IPS-18a (cell line): ENCODE results near the gene CBLC.

ENCODE experiments used
- H3K27ac ChIP-seq: one replicate; pipeline ENCODE4 v1.5.1; 2013; ENCODE audit warnings: low read length
- H3K27me3 ChIP-seq: one replicate; pipeline ENCODE4 v1.6.1; 2013; ENCODE audit warnings: mild to moderate bottlenecking, low read length; ENCODE audit not compliant: control insufficient read depth, insufficient read depth
- H3K36me3 ChIP-seq: one replicate; pipeline ENCODE4 v1.6.1; 2013; ENCODE audit warnings: low read depth, low read length; ENCODE audit not compliant: control insufficient read depth
- H3K4me1 ChIP-seq: one replicate; pipeline ENCODE4 v1.6.1; 2013; ENCODE audit warnings: low read depth, low read length; ENCODE audit not compliant: control insufficient read depth
- H3K4me3 ChIP-seq: one replicate; pipeline ENCODE4 v1.5.1; 2013; ENCODE audit warnings: low read length
- H3K9ac ChIP-seq: one replicate; pipeline ENCODE4 v1.6.1; 2013; ENCODE audit warnings: mild to moderate bottlenecking, low read length, moderate library complexity
- H3K9me3 ChIP-seq: one replicate; pipeline ENCODE4 v1.6.1; 2013; ENCODE audit warnings: low read depth, low read length; ENCODE audit not compliant: control insufficient read depth

Gene CBLC, protein sequence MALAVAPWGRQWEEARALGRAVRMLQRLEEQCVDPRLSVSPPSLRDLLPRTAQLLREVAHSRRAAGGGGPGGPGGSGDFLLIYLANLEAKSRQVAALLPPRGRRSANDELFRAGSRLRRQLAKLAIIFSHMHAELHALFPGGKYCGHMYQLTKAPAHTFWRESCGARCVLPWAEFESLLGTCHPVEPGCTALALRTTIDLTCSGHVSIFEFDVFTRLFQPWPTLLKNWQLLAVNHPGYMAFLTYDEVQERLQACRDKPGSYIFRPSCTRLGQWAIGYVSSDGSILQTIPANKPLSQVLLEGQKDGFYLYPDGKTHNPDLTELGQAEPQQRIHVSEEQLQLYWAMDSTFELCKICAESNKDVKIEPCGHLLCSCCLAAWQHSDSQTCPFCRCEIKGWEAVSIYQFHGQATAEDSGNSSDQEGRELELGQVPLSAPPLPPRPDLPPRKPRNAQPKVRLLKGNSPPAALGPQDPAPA

DNA sequence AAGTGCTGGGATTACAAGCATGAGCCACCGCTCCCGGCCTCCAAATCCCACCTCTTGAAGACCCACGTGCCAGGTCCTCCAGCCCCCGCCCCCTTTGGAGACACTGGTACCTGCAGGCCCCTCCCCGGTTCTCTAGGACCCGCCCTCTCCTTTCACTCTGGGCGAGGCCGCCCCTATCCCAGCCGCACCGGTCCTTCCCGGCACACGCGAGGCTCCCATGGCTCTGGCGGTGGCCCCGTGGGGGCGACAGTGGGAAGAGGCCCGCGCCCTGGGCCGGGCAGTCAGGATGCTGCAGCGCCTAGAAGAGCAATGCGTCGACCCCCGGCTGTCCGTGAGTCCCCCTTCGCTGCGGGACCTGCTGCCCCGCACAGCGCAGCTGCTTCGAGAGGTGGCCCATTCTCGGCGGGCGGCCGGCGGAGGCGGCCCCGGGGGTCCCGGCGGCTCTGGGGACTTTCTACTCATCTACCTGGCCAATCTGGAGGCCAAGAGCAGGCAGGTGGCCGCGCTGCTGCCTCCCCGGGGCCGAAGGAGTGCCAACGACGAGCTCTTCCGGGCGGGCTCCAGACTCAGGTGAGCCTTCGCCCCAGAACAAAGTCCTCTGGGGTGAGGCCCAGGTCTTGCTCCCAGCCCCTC is at the start of gene CBLC:
Gene CBLC, plus strand, starts transcription at position 176 of the 633 bp plus-strand sequence. Its CDS starts 42 bp downstream, at position 218.
- no peaks in the 10 kb centered on the region for H3K4me1 ChIP-seq
- no peak within 1 kb of the TSS for H3K27ac ChIP-seq
- H3K36me3 ChIP-seq: no peaks in the 10 kb centered on the region
- H3K4me3 ChIP-seq: peak within 1 kb of the TSS; percentile 68
- H3K9ac ChIP-seq: peak within 1 kb of the TSS; percentile 48
- no peaks in the 10 kb centered on the region for H3K9me3 ChIP-seq
- no peaks in the 10 kb centered on the region for H3K27me3 ChIP-seq

DNA sequence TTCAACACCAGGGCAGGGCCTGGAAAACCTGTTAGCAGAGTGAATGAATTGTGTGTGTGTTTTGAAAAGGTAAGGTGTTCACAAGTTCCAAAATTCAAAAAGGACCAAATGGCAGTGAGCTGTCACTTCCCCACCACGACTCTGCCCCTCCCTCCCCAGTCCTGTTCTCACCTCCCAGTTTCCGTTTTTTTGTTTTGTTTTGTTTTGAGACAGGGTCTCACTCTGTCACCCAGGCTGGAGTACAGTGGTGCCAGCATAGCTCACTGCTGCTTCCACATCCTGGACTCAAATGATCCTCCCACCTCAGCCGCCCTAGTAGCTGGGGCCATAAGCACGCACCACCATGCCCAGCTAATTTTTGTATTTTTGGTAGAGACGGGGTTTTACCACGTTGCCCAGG is 49.5 kb upstream of the CBLC start:
- Histone ChIP-seq H3K9ac (no peak overlapping the region), H3K27me3 (peaks cover 4% of the 10 kb centered on the region), H3K9me3 (no peaks in the 10 kb centered on the region), H3K27ac (no peak overlapping the region), H3K4me1 (no peaks in the 10 kb centered on the region), H3K4me3 (no peak overlapping the region), H3K36me3 (no peaks in the 10 kb centered on the region)

DNA sequence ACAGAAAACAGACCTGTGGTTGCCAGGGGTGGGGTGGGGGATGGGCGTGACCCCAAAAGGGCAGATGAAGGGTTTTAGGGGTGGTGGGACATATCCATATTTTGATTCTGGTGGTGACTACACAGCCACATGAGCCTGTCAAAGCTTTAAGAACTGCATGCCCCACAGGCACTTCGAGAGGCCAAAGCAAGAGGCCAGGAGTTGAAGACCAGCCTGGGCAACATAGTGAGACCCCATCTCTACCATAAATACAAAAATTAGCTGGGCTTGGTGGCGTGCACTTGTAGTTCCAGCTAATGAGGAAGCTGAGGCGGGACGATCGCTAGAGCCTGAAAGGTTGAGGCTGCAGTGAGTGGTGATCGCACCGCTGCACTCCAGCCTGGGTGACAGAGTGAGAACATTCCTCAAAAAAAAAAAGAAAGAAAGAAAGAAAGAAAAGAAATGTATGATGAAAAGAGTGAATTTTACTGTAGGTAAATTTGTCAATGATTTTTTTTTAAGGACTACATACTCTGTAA is 48.1 kb upstream of the CBLC start:
- Histone ChIP-seq H3K9me3 (no peaks in the 10 kb centered on the region), H3K36me3 (no peaks in the 10 kb centered on the region), H3K9ac (no peak overlapping the region), H3K27ac (no peak overlapping the region), H3K4me1 (no peaks in the 10 kb centered on the region), H3K27me3 (peaks cover 4% of the 10 kb centered on the region), H3K4me3 (no peak overlapping the region)

DNA sequence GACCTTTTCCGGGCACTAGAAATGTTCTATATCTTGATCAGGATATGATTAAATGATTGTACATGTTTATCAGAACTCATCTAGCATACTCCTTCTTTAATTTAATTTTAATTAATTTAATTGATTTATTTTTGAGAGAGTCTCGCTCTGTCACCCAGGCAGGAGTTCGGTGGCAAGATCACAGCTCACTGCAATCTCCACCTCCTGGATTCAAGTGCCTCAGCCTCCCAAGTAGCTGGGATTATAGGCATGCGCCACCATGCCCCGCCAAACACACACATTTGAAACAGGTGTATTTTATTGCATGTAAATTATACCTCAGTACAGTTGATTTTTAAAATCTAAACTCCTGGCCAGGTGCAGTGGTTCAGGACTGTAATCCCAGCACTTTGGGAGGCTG is 46.6 kb upstream of the CBLC start:
- H3K36me3 ChIP-seq: no peaks in the 10 kb centered on the region
- H3K9me3 ChIP-seq: no peaks in the 10 kb centered on the region
- H3K4me3 ChIP-seq: no peak overlapping the region
- H3K27me3 ChIP-seq: no peaks in the 10 kb centered on the region
- H3K27ac ChIP-seq: no peak overlapping the region
- no peak overlapping the region for H3K9ac ChIP-seq
- no peaks in the 10 kb centered on the region for H3K4me1 ChIP-seq

DNA sequence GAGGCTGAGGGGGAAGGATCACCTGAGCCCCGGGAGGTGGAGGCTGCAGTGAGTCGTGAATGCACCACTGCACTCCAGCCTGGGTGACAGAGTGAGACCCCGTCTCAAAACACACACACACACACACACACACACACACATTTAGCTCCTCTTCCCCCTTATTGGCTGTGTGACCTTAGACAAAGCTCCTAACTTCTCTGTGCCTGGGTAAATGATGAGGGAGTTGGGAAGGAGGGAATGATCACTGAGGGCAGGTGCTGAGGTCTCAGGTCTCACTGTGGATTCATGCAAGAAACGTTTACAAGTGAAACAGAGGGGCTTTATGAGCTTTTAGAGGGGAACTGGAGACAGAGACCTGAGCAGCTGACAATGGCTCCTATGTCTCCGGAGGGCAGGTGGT is 46.1 kb upstream of the CBLC start:
- no peaks in the 10 kb centered on the region for H3K36me3 ChIP-seq
- H3K4me1 ChIP-seq: no peaks in the 10 kb centered on the region
- H3K27me3 ChIP-seq: no peaks in the 10 kb centered on the region
- no peak overlapping the region for H3K4me3 ChIP-seq
- no peaks in the 10 kb centered on the region for H3K9me3 ChIP-seq
- H3K27ac ChIP-seq: no peak overlapping the region
- H3K9ac ChIP-seq: no peak overlapping the region

DNA sequence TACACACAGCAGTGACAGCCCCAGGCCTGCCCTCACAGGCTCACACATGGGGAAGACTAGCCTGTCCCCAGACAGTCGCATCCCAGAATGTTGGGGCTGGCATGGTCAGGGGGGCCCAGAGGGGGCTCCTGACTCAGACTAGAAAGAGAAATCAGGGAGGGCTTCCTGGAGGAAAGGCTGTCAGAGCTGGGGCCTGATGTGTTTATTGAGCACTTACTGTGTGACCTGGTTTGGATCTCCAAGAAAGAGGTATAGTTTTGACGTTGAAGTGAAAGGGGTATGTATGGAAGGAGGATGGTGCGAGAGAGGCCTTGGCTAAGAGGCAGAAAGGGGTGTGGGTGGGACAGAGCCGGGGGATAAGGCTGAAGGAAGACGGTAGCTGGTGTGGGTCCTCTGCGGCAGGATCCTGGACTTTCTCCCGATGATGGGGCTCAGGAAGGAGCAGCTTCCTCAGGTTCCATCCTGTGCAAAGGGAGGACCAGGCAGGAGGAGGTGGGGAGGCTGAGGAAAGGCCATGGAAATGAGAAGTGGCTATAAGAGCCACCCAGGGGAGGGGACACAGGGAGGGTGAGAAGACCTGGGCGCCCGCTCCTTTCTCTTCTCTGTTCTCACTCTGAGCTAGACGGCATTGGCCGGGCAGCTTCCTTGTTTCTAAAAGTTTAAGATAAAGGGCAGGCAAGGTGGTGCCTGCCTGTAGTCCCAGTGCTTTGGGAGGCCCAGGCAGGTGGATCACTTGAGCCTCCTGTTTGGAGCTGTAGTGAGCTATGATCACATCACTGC is 45.3 kb upstream of the CBLC start:
- H3K9me3 ChIP-seq: no peaks in the 10 kb centered on the region
- H3K27ac ChIP-seq: no peak overlapping the region
- no peak overlapping the region for H3K4me3 ChIP-seq
- H3K9ac ChIP-seq: no peak overlapping the region
- H3K36me3 ChIP-seq: no peaks in the 10 kb centered on the region
- no peaks in the 10 kb centered on the region for H3K4me1 ChIP-seq
- no peaks in the 10 kb centered on the region for H3K27me3 ChIP-seq

DNA sequence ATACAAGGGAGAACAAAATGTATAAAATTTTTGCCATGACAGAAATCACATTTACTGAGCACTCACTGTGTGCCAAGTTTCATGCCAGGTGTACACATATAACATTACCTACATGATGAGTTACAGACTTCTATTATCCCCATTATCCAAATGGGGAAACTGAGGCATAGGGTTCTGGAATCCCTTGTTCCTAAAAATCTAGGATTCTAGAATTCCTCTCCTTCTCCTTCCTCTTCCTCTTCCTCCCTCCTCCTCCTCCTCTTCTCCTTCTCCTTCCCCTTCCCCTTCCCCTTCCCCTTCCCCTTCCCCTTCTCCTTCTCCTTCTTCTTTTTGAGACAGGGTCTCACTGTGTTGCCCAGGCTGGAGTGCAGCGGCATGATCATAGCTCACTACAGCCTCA is 43.3 kb upstream of the CBLC start:
- H3K36me3 ChIP-seq: no peaks in the 10 kb centered on the region
- H3K4me1 ChIP-seq: no peaks in the 10 kb centered on the region
- no peak overlapping the region for H3K9ac ChIP-seq
- H3K27me3 ChIP-seq: no peaks in the 10 kb centered on the region
- no peak overlapping the region for H3K4me3 ChIP-seq
- H3K9me3 ChIP-seq: no peaks in the 10 kb centered on the region
- H3K27ac ChIP-seq: no peak overlapping the region

DNA sequence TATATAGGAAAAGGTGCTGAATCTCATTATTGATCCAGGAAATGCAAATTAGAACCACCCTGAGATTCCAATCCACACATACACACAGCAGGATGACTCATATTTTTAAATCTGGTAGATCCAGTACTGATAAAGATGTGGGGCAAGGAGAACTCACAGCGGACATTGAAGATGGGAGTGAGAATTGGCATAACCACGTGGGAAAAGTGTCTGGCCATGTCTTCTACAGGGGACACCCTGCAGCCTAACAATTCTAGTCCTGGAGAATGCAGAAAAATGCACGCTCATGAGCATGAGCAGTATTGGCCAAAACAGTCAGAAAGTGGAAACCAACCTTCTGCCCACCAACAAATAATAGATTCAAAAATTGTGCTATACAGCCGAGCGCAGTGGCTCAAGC is 42.7 kb upstream of the CBLC start:
- no peaks in the 10 kb centered on the region for H3K4me1 ChIP-seq
- no peak overlapping the region for H3K9ac ChIP-seq
- no peak overlapping the region for H3K27ac ChIP-seq
- H3K36me3 ChIP-seq: no peaks in the 10 kb centered on the region
- H3K9me3 ChIP-seq: no peaks in the 10 kb centered on the region
- no peaks in the 10 kb centered on the region for H3K27me3 ChIP-seq
- no peak overlapping the region for H3K4me3 ChIP-seq

DNA sequence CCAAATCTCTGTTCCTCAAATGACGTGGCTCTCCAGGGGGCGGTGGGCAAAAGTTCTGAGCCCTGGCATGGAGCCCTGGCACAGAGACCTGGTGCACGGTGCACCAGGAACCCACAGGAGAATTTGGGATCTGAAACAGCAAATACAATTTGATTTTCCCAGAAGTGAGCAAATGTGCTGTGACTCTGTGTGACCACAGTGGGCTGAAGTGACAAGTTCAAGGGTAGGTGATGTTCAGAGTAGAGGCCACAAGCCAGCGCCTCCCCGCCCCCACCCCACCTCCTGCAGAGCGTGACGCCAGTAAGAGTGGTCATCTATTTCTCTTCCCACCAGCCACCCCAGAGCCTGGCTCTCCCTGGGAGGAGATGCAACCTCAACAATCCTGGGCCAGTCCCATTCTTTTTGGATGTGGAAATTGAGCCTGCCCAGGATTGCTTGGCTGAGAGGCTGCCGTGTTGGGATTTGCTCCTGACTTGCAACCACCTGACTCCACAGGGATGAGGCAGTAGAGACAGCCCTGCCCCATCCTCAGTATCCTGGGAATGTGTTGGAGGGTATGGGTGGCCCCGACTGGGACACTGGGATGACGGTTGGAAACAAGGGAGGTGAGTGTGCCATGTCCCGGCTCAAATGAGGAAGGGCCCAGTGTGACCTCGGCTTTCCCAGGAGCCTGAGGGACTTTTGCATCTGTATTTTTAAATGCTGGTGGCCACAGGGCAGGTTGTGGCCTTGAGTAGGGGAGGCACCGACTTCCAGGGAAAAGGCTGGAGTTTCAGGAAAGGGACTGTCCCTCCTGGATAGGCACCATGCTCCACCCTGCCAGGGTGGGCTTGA is 40.2 kb upstream of the CBLC start:
- H3K27ac ChIP-seq: no peak overlapping the region
- peaks cover 2% of the 10 kb centered on the region for H3K4me1 ChIP-seq
- no peak overlapping the region for H3K9ac ChIP-seq

DNA sequence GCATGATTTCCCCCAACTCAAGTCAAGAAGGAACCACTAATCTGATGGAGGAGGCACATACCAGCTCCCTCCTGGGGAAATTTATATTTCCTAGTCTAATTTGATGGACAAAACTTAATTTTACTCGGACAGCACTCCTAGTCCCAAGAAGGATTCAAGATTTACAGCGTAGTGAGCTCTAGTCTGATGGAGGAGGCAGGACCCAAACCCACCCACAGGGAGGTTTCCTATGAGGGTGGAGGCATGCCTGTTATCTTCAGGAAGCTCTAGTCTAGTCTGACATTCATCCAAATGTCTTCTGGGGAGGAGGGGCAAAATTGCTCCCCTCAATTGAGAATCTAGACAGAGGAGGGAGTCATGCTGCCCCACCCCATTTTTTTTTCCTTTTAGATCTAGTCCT is 39.6 kb upstream of the CBLC start:
- no peaks in the 10 kb centered on the region for H3K36me3 ChIP-seq
- H3K9ac ChIP-seq: no peak overlapping the region
- no peaks in the 10 kb centered on the region for H3K9me3 ChIP-seq
- no peak overlapping the region for H3K27ac ChIP-seq
- no peak overlapping the region for H3K4me3 ChIP-seq
- peaks cover 2% of the 10 kb centered on the region for H3K4me1 ChIP-seq
- H3K27me3 ChIP-seq: no peaks in the 10 kb centered on the region

More for the DNA sequence above, 40.2 kb upstream of the CBLC start:
- H3K9me3 ChIP-seq: no peaks in the 10 kb centered on the region
- no peak overlapping the region for H3K4me3 ChIP-seq
- H3K36me3 ChIP-seq: no peaks in the 10 kb centered on the region
- H3K27me3 ChIP-seq: no peaks in the 10 kb centered on the region
